GM21390 (cell line): ENCODE data around the gene CTSV.
"Not testable (repeated sequence)": the region's sequence is repeated elsewhere in the genome, so short reads cannot be mapped to it uniquely, and the experiment has no call there.

Experiments
- ATAC-seq: cut with Tn5 transposase; IDR thresholded peaks from one replicate; pipeline ENCODE4 v1.9.1; 2021; ENCODE audit not compliant: unreplicated experiment

CTSV gene

DNA sequence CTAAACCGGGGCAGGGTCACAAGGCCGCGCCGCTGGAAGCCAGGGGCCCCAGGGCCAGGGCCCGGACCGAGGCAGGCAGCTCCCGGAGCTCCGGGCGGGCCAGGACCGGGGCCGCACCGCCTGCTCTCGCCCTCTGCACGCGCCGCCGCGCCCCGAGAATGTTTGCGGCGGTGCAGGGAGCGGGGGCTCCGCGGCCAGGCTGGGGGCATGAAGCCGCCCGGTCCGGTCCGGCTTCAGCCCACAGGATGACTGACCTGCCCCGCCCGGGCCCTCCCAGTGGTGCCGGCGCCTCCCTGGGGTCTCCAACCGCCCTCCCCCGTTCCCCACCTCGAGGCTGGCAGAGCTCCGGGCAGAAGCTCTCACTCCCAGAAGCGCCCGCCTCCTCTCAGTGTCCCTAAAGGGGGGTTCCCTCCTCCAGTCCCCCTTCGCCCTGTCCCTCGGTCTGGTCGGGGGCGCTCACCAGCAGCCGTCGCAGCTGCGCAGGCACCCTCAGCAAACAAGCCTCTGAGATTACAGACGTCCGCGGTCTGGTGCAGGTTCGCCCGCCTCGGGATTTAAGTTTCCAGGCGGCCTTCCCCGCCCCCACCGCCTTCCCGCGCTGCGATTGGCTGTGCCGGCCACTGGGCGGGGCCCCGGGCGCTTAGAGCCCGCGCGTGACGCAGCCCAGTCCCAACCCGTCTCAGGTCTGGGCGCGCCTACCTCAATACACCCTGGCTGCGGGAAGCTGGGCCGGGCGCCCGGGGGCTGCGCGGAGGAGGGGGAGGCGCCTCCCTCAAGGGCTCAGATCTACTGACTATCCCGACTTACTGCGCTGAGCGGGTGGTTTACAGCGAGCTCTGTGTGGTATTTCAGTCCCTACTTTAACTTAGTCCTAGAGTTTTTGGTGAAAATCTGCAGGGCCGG, at the start of gene CTSV:
CTSV (minus strand) TSS at position 532 of the 903 bp plus-strand sequence. CDS start 1,099 bp downstream, outside the sequence.
- ATAC-seq, result peak; percentile 100

- ATAC-seq, result not testable (repeated sequence)
These were observed 48.8 kb upstream of the CTSV start for GRCh38 chr9:97087668-97088215.

DNA sequence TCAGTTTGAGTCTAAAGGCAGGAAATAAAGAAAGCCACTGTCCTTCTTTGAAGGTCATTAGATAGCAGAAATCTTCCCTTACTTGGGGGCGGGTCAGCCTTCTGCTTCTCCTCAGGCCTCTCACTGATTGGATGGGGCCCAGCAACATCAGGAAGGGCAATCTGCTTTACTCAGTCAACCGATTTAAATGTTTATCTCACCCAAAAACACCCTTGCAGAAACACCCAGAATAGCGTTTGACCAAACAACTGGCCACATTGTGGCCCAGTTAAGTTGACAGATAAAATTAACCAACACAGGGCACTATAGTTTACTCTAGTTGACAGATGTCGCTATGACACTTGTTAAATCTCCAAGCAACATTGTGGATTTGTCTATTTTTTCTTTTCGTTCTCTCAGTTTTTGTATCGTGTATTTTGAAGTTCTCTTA, 45.6 kb upstream of the CTSV start:
- not testable (repeated sequence) for ATAC-seq

DNA sequence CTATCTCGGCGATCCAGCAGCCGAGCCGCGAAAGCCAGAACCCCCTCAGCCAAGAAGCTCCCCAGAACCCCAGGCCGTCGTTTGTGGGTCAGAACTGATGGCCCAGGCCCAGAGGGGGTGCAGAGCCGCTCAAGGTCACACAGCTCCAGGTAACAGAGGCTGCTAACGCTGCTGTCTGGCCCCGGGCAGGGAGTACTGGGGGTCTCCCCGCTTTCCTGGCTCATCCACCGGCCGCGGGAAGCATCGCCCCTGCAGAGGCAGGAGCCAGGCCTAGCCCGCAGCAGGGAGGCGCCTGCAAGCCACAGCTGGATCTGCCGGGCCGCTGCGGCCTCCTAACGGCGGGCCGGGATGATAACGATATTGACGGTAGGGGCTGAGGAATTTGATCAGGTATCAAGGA, 39.4 kb upstream of the CTSV start:
- ATAC-seq, result no peak

- ATAC-seq, result no peak
These were observed 38.7 kb upstream of the CTSV start for GRCh38 chr9:97077452-97078295.

GRCh38 chr9:97076731-97077451, 37.9 kb upstream of the CTSV start:
- not testable (repeated sequence) for ATAC-seq

- no peak for ATAC-seq
These were observed 37.3 kb upstream of the CTSV start for GRCh38 chr9:97076238-97076637.

DNA sequence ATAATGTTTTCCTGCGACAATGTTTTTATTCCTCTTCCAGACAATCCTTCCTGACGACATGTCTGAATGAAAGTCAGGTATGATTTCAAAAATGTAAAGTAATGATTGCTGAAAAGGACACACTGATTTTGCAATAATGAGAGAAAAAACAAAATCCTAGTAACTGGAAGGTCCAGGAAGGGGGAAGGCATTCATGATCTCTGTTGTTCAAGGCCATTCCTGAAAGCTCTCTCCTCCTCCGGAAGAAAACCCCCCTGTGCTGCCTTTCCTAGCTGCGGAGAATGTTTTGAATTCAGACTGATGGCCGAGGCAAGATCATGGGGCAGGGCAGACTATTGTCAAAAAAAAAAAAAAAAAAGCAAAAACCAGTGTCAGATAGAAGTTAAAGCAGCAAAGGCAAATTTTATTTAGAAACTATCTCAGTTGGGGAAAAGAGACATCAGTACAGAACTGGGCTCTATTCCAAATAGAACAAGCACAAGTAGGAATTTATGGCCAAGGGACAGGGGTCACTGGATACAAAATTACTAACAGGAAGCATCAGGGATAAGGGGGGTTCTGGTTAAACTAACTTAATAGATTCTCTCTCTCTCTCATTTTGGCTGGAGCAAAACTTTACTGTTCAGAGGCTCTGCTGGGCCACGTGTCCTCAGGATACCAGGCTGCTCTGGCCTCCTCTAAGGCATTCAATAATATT, 36.5 kb upstream of the CTSV start:
- no peak for ATAC-seq

DNA sequence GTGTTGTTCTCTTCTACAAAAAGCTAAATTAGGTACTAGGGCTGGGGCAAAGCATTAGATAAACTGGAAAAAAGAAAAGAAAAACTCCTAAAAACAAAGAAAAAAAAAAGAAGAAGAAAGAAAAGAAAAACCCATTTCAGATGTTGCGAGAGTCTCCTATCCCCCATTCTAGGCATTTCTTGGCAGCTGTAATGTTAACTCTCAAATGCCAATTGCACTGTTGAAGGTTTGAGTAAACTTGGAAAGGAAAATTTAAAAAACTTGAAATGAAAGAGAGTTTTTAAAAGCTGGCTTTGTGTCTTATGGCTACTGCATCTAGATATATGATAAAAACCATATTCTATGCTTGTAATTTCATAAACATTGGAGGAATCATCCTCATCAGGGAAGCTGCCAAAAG, 34.6 kb upstream of the CTSV start:
- no peak for ATAC-seq

- no peak for ATAC-seq
These were observed 33.4 kb upstream of the CTSV start for GRCh38 chr9:97072285-97072776.

DNA sequence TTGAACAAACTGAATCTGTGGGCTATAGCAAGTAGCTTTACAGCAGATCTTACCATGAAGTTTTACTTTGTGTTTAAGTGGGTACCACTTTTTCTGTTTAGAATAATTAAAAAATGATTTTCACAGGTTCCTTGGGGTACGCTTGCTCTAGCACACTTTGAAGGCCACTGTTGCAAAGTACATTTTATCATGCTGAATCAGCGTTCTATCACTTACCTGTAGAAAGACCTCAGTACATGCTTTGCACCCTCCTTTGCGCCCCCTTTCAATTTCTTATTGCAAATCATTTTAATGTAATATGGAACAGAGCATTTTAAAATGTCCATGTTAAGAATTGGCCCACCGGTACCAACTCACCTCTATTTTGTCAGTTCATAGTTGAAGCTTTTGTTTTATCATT, 31.4 kb upstream of the CTSV start:
- ATAC-seq, result not testable (repeated sequence)

DNA sequence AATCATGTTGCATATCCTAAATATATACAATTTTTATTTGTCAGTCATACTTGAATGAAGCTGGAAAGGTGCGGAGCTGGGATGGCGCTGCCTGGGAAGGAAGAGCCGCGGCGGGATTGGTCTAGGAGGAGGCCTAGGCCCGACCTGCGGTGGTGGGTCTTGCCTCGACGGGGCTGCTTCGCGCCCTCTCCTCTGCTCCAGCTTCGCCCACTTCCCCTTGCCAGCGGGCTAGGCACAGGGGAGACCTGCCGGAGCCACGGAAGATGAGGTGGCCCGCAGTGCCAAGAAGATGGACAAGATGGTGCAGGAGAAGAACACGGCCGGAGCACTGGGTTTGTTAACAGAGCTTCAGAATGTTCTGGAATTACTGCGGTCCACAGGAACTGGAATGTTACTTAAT, 28.5 kb upstream of the CTSV start:
- ATAC-seq, result no peak

DNA sequence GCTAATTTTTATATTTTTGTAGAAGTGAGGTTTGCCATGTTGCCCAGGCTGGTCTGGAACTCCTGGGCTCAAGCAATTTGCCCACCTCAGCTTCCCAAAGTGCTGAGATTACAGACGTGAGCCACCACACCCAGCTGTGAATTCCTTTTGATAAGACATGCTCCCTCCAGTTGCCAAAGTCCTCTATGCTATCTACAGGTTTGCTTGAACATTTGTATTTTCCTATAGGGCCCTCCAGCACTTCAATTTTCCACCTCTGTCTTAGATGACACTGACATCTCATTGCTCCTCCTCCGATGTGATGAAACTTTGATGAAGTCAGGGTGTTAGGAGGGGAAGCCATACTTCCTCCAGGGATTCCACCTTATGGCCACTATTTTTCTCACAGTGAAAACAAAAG, 25.2 kb upstream of the CTSV start:
- ATAC-seq, result no peak

GRCh38 chr9:97060796-97061195, 21.9 kb upstream of the CTSV start:
- no peak for ATAC-seq

GRCh38 chr9:97059626-97060025, 20.7 kb upstream of the CTSV start:
- ATAC-seq, result no peak

- ATAC-seq, result no peak
These were observed 18.7 kb upstream of the CTSV start for GRCh38 chr9:97057651-97058050.

DNA sequence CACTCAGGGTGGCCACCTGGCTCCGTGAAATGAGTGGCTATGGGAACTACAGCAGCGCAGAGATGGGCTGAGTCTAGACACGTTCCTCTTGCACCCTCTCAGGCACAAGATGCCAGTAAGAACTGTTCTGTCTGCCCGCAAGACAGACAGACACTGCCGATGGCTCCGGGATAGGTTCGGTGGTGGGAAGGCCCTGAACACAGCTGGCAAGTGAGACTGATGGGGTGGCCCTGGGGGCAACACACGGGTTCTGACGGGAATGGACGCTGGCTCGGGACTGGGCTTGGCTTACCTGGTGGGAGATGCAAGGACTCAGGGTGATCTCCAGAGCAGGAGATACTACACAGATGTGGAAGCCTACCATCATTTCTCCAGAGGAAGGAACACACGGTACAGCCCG, 16.9 kb upstream of the CTSV start:
- not testable (repeated sequence) for ATAC-seq

DNA sequence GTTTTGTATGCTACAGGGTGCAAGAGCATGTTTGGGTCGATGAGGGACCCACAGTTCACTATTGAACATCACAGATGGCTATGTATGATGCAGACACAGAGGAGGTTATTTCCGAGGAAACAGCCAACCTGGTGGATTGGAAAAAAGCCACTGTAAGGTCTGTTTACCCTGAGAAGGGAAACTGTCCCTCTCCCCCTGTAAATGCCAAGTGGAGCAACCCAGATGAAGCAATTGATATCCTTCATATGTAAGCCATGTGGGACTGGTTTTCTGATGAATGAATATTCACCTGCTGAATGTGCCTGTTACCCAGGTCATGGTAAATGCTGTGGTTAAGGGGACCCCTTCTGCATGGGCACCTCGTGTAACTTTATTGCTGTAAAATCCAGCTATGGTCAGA, 14.8 kb upstream of the CTSV start:
- no peak for ATAC-seq

GRCh38 chr9:97052735-97053134, 13.8 kb upstream of the CTSV start:
- ATAC-seq, result no peak

GRCh38 chr9:97046228-97046627, 7.3 kb upstream of the CTSV start:
- ATAC-seq, result no peak
